HG02840 (cell line): ENCODE results near the gene TUBGCP2.

ENCODE experiments used
- ATAC-seq: cut with Tn5 transposase; IDR thresholded peaks from one replicate; pipeline ENCODE4 v1.9.1; 2021; ENCODE audit warnings: mild to moderate bottlenecking, moderate library complexity, moderate number of reproducible peaks; ENCODE audit not compliant: unreplicated experiment, low FRiP score

TUBGCP2 gene

DNA sequence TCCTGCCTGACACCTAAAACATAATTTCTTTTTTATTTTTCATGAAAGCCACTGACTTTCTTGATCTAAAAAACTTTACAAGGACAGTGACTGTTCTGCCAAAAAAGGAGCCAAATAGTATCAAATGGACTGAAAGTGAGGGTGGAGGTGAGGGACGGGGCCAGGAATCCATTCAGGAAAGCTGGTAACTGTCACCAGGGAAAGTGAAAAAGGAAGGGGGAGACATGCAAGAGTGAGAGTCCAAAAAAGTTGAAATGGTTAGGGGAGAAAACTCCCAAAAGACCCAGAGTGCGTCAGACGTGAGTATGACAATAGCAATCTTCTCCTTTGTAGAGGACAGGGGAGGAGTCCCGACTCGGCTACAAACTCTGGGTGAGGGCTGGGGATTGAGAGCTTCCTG lies 35.6 kb upstream of the TUBGCP2 start:
- no peak for ATAC-seq

DNA sequence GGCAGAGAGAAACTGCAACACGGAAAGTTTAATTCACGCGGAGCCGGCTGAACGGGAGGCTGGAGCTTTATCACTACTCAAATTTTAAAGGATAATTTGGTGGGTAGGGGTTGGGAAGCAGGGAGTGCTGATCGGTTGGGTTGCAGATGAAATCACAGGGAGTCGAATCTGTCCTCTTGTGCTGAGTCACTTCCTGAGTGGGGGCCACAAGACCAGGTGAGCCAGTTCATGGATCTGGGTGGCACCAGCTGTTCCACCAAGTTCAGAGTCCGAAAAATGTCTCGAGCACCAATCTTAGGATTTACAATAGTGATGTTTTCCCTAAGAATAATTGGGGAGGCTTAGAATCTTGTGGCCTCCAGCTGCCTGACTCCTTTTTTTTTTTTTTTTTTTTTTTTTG lies 34.9 kb upstream of the TUBGCP2 start:
- ATAC-seq: no peak

- ATAC-seq: no peak
Observed at GRCh38 chr10:133342942-133343341, 34.3 kb upstream of the TUBGCP2 start.

- no peak for ATAC-seq
Observed at GRCh38 chr10:133341983-133342382, 33.3 kb upstream of the TUBGCP2 start.

DNA sequence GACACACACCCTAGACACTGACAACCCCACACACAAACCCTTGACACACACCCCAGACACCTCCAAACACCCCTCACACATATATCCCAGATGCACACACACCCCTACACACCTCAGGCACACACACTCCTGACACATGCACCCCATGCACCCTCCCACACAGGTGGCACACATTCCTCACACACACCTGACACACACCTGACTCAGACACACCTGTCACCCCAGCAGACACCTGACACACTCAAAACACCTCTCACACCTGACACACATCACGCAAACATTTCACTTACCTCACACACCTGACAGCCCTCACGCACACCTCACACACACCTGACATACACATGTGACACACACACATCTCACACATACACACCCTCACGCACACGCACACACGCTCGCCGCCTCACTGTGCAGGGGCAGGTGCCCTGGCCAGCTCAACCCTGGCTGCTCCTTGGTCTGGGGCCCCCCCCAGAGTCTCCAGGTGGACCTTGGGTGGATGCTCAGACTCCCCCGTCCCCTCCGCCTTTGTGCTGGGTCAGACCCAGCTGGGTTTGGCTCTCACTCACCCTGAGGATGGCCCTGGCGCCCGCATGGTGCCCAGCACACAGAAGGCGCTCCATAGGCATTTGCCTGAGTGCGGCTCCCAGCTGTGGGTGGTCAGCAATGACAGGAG lies 31.2 kb upstream of the TUBGCP2 start:
- ATAC-seq: no peak

GRCh38 chr10:133338080-133339071 lies 29.7 kb upstream of the TUBGCP2 start:
- ATAC-seq: no peak

- no peak for ATAC-seq
Observed at GRCh38 chr10:133337370-133337725, 28.7 kb upstream of the TUBGCP2 start.

GRCh38 chr10:133336577-133337369 lies 28.1 kb upstream of the TUBGCP2 start, which contains the start of gene CALY:
CALY (minus strand) TSS chr10:133336896; CDS start chr10:133328989, 7,907 bp downstream.
- ATAC-seq: no peak

- ATAC-seq: no peak
Observed at GRCh38 chr10:133336118-133336576, 27.5 kb upstream of the TUBGCP2 start.

- ATAC-seq: no peak
Observed at GRCh38 chr10:133335246-133336117, 26.8 kb upstream of the TUBGCP2 start.

- ATAC-seq: no peak
Observed at GRCh38 chr10:133334503-133335245, 26.0 kb upstream of the TUBGCP2 start.

DNA sequence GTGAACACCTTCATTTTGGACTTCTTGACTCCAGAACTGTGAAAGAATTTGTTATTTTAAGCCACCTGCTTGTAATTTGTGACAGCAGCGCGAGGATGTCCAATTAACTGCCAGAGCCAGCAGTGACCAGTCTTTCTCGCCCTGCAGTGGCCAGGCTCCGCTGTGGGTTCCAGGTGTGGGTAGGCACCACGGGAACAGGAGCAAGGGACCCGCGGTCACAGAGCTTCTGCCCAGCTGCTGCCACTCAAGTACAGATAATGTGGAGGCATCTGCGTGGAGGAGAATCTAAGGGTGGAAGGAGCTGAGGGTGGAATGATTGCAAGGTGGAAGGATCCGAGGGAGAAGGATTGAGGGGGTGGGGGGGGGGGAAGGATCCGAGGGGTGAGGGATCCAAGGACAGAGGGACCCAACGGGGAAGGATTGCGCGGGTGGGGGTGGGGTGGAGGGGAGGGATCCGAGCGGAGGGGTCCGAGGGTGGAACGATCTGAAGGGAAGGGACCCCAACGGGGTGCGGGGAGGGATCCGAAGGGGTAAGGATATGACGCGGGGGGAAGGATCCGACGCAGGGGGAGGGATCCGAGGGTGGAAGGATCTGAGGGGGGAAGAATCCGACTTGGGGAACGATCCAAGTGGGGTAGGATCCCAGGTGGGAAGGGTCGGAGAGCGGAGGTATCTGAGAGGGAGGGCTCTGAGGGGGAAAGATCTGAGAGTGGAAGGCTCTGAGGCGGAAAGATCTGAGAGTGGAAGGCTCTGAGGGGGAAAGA lies 24.4 kb upstream of the TUBGCP2 start:
- no peak for ATAC-seq

GRCh38 chr10:133329491-133330202 lies 21.0 kb upstream of the TUBGCP2 start:
- ATAC-seq: peak; percentile 82

- no peak for ATAC-seq
Observed at GRCh38 chr10:133328358-133329343, 20.0 kb upstream of the TUBGCP2 start.

GRCh38 chr10:133327651-133328357 lies 19.1 kb upstream of the TUBGCP2 start:
- ATAC-seq: no peak
